IPS-18a (cell line): Measurements from ENCODE around the gene CROCC.
"Not testable (repeated sequence)": the region's sequence is repeated elsewhere in the genome, so short reads cannot be mapped to it uniquely, and the experiment has no call there.

ENCODE experiments used
- H3K27ac ChIP-seq: one replicate; pipeline ENCODE4 v1.5.1; 2013; ENCODE audit warnings: low read length
- H3K27me3 ChIP-seq: one replicate; pipeline ENCODE4 v1.6.1; 2013; ENCODE audit warnings: mild to moderate bottlenecking, low read length; ENCODE audit not compliant: control insufficient read depth, insufficient read depth
- H3K36me3 ChIP-seq: one replicate; pipeline ENCODE4 v1.6.1; 2013; ENCODE audit warnings: low read depth, low read length; ENCODE audit not compliant: control insufficient read depth
- H3K4me1 ChIP-seq: one replicate; pipeline ENCODE4 v1.6.1; 2013; ENCODE audit warnings: low read depth, low read length; ENCODE audit not compliant: control insufficient read depth
- H3K4me3 ChIP-seq: one replicate; pipeline ENCODE4 v1.5.1; 2013; ENCODE audit warnings: low read length
- H3K9ac ChIP-seq: one replicate; pipeline ENCODE4 v1.6.1; 2013; ENCODE audit warnings: mild to moderate bottlenecking, low read length, moderate library complexity
- H3K9me3 ChIP-seq: one replicate; pipeline ENCODE4 v1.6.1; 2013; ENCODE audit warnings: low read depth, low read length; ENCODE audit not compliant: control insufficient read depth

The CROCC gene

GRCh38 chr1:16888860-16889816 lies 32.6 kb upstream of the CROCC start:
- no peaks in the 10 kb centered on the region for H3K4me1 ChIP-seq
- H3K9me3 ChIP-seq, result no peaks in the 10 kb centered on the region
- H3K27ac ChIP-seq, result peak overlapping the region; percentile 5

DNA sequence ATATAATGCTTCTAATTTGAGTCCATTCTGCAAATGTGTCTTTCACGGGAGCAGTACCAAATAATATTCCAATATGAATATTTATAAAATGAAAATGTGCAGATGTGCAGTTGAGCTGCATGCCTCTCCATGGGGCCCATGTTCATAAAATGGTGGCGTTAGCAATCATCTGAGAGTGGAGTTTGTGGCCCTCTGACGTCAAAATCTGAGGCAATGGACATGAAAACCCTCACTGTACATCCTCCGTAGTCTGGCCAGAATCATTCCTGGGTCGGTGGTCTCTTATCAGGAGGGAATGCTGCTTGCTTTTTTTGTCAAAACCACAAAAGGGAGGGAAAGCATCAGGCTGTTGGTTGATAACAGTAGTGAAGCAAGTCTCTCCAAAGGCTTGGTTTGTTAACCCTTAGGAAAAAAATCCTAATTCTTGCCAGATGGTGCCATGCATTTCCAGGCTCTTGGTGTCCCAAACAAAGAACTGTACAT lies 31.2 kb upstream of the CROCC start:
- not testable (repeated sequence) for H3K9me3 ChIP-seq, H3K4me3 ChIP-seq, H3K4me1 ChIP-seq, H3K27me3 ChIP-seq, H3K36me3 ChIP-seq, H3K27ac ChIP-seq, H3K9ac ChIP-seq

More at GRCh38 chr1:16888860-16889816, 32.6 kb upstream of the CROCC start:
- no peaks in the 10 kb centered on the region for H3K27me3 ChIP-seq
- no peaks in the 10 kb centered on the region for H3K36me3 ChIP-seq
- H3K9ac ChIP-seq, result peak overlapping the region; percentile 76
- H3K4me3 ChIP-seq, result peak overlapping the region; percentile 76

DNA sequence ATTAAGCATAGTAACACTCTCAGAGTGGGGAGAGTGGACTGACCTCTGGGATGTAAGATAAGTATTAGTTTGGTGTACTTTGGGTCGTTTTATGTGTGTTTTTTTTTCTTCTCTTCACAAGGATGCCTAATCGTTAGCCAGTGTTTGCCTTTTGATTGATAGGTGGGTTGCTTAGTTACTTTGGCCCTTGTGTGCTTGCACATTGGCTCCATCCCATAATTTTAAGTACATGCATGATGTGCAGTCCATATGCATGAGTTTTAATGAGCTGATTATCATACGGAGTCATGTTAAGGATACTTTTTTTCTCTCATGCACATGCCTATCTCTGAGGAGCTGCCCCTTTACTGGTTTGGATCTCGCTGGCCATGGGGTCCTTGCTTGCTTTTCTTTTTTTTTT lies 30.7 kb upstream of the CROCC start:
- not testable (repeated sequence) for H3K4me3 ChIP-seq, H3K4me1 ChIP-seq, H3K9ac ChIP-seq, H3K36me3 ChIP-seq, H3K27ac ChIP-seq, H3K27me3 ChIP-seq, H3K9me3 ChIP-seq

- not testable (repeated sequence) for H3K27ac ChIP-seq, H3K27me3 ChIP-seq, H3K36me3 ChIP-seq, H3K9me3 ChIP-seq, H3K4me1 ChIP-seq, H3K9ac ChIP-seq, H3K4me3 ChIP-seq
Observed at GRCh38 chr1:16892978-16893525, 28.7 kb upstream of the CROCC start.

DNA sequence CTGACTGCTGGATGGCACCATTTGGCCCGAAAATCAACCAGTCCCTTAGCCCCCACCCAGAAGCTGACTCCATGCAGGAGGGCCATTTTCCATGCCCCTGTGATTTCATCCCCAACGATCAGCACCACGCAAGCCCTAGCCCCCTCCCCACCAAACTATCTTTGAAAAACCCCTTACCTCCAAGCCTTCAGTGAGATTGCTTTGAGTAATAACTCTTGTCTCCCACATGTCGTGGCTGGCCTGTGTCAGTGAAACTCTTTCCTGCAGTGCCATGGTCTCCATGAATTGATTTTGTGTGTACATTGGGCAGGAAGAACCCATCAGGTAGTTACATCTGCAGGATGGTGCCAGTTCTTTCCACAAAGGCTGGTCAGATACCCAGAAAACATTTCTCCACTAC lies 27.9 kb upstream of the CROCC start:
- not testable (repeated sequence) for H3K27me3 ChIP-seq, H3K4me1 ChIP-seq, H3K4me3 ChIP-seq, H3K27ac ChIP-seq, H3K36me3 ChIP-seq, H3K9me3 ChIP-seq, H3K9ac ChIP-seq

GRCh38 chr1:16894338-16894737 lies 27.4 kb upstream of the CROCC start:
- not testable (repeated sequence) for H3K4me1 ChIP-seq, H3K4me3 ChIP-seq, H3K27me3 ChIP-seq, H3K9me3 ChIP-seq, H3K27ac ChIP-seq, H3K9ac ChIP-seq, H3K36me3 ChIP-seq

- H3K4me1 ChIP-seq, H3K27me3 ChIP-seq, H3K36me3 ChIP-seq, H3K9me3 ChIP-seq: not testable (repeated sequence)
- Histone ChIP-seq H3K9ac (peak overlapping the region; percentile 81), H3K27ac (peak overlapping the region; percentile 31), H3K4me3 (peak overlapping the region; percentile 62)
Observed at GRCh38 chr1:16895233-16895597, 26.5 kb upstream of the CROCC start.

- not testable (repeated sequence) for H3K27me3 ChIP-seq, H3K4me1 ChIP-seq, H3K9me3 ChIP-seq, H3K36me3 ChIP-seq
- Histone ChIP-seq H3K9ac (peak within 1 kb of the TSS; percentile 81), H3K27ac (peak within 1 kb of the TSS; percentile 95), H3K4me3 (peak within 1 kb of the TSS; percentile 62)
Observed at GRCh38 chr1:16895598-16896315, 26.0 kb upstream of the CROCC start, which contains the start of gene RNU1-2. TSS of gene RNU1-2 (plus strand) at chr1:16895980.

DNA sequence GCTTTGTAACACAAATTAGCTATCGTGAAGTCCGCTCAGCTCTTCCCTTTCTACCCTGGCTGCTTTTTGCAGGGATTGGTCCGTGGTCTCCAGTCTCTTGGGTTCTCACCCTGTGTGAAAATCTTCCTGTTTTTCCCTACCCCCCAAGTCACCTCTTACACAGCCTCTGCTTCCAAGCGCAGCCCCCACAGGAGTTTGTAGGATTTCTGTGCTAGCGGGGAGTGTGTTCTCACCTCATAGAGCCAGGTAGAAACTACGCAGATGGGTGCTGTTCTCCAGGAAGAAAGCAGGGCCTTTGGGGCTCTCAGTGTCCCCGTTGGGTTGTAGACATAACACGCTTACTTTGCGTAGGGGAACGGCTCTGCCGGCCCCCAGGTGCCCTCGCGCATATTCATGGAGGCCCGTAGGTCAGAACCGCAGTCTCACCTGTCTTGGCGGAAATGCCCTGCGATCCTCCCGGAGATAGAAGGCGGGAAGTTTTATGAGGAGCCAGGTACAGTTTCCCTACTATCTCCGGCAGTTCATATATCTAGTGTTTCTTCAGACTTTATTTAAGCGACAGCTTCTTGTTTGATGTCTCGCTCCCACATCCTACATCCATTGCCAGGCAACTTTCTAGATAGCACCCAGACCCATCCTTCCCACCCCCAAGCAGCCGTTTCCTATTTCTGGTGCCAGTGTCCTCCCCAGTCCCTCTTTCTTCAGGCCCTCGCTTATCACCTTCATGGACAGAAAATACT lies 25.2 kb upstream of the CROCC start:
- not testable (repeated sequence) for H3K27me3 ChIP-seq, H3K4me1 ChIP-seq, H3K9me3 ChIP-seq, H3K36me3 ChIP-seq
- H3K4me3 ChIP-seq, result peak overlapping the region; percentile 62
- H3K27ac ChIP-seq, result peak overlapping the region; percentile 53
- H3K9ac ChIP-seq, result peak overlapping the region; percentile 66

- not testable (repeated sequence) for H3K36me3 ChIP-seq, H3K4me3 ChIP-seq, H3K27ac ChIP-seq, H3K27me3 ChIP-seq, H3K9ac ChIP-seq, H3K9me3 ChIP-seq, H3K4me1 ChIP-seq
Observed at GRCh38 chr1:16897653-16898052, 24.1 kb upstream of the CROCC start.

DNA sequence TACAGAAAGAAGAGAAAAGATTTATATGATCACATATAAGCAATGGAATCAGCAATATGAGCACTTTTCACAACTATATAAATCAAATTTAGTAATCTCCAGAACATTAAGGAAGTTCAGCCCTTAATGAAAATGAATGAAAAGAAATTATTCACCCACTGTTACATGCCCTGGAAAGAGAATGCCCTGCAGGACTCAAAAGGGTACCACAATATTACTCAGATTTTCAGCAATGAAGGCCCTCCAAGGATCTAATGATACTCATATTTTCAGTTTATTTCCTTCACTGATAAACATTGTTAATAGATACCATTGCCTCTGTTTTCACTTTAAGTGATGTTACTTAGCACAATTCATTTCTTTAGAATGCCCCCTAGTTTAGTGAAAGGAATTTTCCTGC lies 23.4 kb upstream of the CROCC start:
- H3K4me1 ChIP-seq, result peaks cover 11% of the 10 kb centered on the region
- not testable (repeated sequence) for H3K27ac ChIP-seq, H3K9ac ChIP-seq, H3K36me3 ChIP-seq, H3K4me3 ChIP-seq, H3K27me3 ChIP-seq, H3K9me3 ChIP-seq
